Loucy (cell line): Measurements from ENCODE around the gene DLG2.

Experiments used
- H2AFZ ChIP-seq: fragments of 200-600 bp; sonication (generic); 2 replicates; pipeline ENCODE4 v1.6.0; 2016; ENCODE audit warnings: antibody characterized with exemption, mild to moderate bottlenecking, low read length, moderate library complexity
- H3F3A ChIP-seq: fragments of 200-600 bp; 2 replicates; pipeline ENCODE4 v1.6.0; 2016; ENCODE audit warnings: antibody characterized with exemption, low read depth, mild to moderate bottlenecking
- H3K27me3 ChIP-seq: fragments of 200-600 bp; sonication (generic); 2 replicates; pipeline ENCODE4 v1.6.1; 2014; ENCODE audit warnings: low read length, mild to moderate bottlenecking; ENCODE audit not compliant: insufficient read depth, poor library complexity, severe bottlenecking
- H3K36me3 ChIP-seq: fragments of 200-600 bp; sonication (generic); 2 replicates; pipeline ENCODE4 v1.6.1; 2016; ENCODE audit warnings: low read length; ENCODE audit not compliant: insufficient read depth
- H3K4me1 ChIP-seq: fragments of 200-600 bp; sonication (generic); 2 replicates; pipeline ENCODE4 v1.5.1; 2014; ENCODE audit warnings: low read length, mild to moderate bottlenecking; ENCODE audit not compliant: insufficient read depth, poor library complexity, severe bottlenecking
- H3K4me2 ChIP-seq: fragments of 200-600 bp; sonication (generic); 2 replicates; pipeline ENCODE4 v1.6.0; 2014; ENCODE audit warnings: antibody characterized with exemption, low read length, low read depth, mild to moderate bottlenecking; ENCODE audit not compliant: poor library complexity, severe bottlenecking
- H3K4me3 ChIP-seq: fragments of 200-600 bp; sonication (generic); 2 replicates; pipeline ENCODE4 v1.5.1; 2014; ENCODE audit warnings: low read length, mild to moderate bottlenecking, mixed read lengths; ENCODE audit not compliant: poor library complexity, severe bottlenecking
- H3K79me2 ChIP-seq: fragments of 200-600 bp; sonication (generic); 2 replicates; pipeline ENCODE4 v1.6.1; 2014; ENCODE audit warnings: low read length; ENCODE audit not compliant: insufficient read depth
- H3K9ac ChIP-seq: fragments of 200-600 bp; sonication (generic); 2 replicates; pipeline ENCODE4 v1.6.0; 2014; ENCODE audit warnings: mild to moderate bottlenecking, low read depth, low read length, moderate library complexity; ENCODE audit not compliant: poor library complexity, severe bottlenecking
- H3K9me2 ChIP-seq: fragments of 200-600 bp; sonication (generic); replicated peaks from 2 replicates; pipeline ENCODE4 v1.6.1; 2016; ENCODE audit warnings: low read depth, low read length, mixed read lengths
- H3K9me3 ChIP-seq: fragments of 200-600 bp; sonication (generic); 2 replicates; pipeline ENCODE4 v1.6.1; 2014; ENCODE audit warnings: mild to moderate bottlenecking, antibody characterized with exemption, low read length, low read depth; ENCODE audit not compliant: insufficient read depth
- H4K20me1 ChIP-seq: fragments of 200-600 bp; sonication (generic); 2 replicates; pipeline ENCODE4 v1.6.0; 2014; ENCODE audit warnings: antibody characterized with exemption, low read length, mild to moderate bottlenecking; ENCODE audit not compliant: insufficient read depth, poor library complexity, severe bottlenecking
- EZH2phosphoT487 ChIP-seq: fragments of 200-600 bp; IDR thresholded peaks from 2 replicates; pipeline ENCODE4 v1.6.1; 2018; ENCODE audit warnings: antibody characterized with exemption, mild to moderate bottlenecking, moderate library complexity, borderline replicate concordance
- TF ChIP-seq, protein P1 (sequence below): fragments of 200-600 bp; sonication (generic); conservative IDR thresholded peaks from 2 replicates; pipeline ENCODE4 v1.5.1; 2014; ENCODE audit warnings: mild to moderate bottlenecking, antibody characterized with exemption, low read length

The DLG2 gene

DNA sequence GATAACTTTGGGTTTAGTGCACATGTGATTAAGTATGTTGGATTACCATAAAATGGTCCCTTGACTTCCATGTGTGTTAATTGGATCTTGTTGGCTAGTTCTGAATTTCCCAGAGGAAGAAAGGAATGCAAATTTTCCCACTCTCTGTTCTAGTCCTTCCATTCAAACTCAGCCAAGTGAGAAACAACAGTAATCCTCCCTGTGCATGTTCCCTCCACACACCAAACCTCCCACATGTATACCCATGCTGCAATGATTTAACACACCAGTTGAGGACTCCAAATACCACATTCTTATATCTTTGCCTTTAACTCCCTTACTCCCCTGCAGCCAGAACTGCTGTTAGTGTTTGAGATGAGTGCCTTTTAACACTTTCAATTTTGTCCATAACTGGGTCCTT is 1158.9 kb downstream of the DLG2 start:
- H3K4me1 ChIP-seq, result no peaks in the 10 kb centered on the region
- no peaks in the 10 kb centered on the region; the same call in 1 of the 2 replicates for H3K9me2 ChIP-seq
- H3K36me3 ChIP-seq, result no peaks in the 10 kb centered on the region
- H3K4me2 ChIP-seq, result no peak overlapping the region
- H4K20me1 ChIP-seq, result no peaks in the 10 kb centered on the region
- H2AFZ ChIP-seq, result no peak overlapping the region
- no peaks in the 10 kb centered on the region for H3K79me2 ChIP-seq
- no peak overlapping the region for H3K4me3 ChIP-seq
- no peaks in the 10 kb centered on the region for H3K27me3 ChIP-seq
- TF ChIP-seq, protein P1, sequence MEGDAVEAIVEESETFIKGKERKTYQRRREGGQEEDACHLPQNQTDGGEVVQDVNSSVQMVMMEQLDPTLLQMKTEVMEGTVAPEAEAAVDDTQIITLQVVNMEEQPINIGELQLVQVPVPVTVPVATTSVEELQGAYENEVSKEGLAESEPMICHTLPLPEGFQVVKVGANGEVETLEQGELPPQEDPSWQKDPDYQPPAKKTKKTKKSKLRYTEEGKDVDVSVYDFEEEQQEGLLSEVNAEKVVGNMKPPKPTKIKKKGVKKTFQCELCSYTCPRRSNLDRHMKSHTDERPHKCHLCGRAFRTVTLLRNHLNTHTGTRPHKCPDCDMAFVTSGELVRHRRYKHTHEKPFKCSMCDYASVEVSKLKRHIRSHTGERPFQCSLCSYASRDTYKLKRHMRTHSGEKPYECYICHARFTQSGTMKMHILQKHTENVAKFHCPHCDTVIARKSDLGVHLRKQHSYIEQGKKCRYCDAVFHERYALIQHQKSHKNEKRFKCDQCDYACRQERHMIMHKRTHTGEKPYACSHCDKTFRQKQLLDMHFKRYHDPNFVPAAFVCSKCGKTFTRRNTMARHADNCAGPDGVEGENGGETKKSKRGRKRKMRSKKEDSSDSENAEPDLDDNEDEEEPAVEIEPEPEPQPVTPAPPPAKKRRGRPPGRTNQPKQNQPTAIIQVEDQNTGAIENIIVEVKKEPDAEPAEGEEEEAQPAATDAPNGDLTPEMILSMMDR, result no peak
- no peak for TF ChIP-seq EZH2phosphoT487
- no peaks in the 10 kb centered on the region for H3K9me3 ChIP-seq
- H3F3A ChIP-seq, result no peaks in the 10 kb centered on the region
- no peak overlapping the region for H3K9ac ChIP-seq

DNA sequence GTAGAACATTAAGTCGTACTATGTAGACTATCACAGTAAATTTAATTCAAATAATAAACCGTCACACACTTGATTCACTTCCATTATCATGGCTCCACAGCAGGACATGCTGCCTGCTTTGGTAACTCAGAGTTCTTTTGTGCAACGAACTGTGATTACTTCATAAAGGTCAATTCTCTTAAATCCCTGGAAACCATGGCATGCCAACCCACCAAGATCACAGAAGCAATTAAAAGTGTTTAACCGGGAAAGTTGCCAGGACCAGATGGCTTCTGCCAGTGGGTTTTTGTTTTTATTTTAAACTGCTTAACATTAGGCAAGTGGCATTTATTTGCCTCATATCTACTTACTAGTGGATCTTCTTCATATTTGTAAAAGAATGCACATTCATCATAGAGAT is 1162.1 kb downstream of the DLG2 start:
- H3K4me2 ChIP-seq, result no peak overlapping the region
- H3K4me1 ChIP-seq, result no peaks in the 10 kb centered on the region
- H3K9me3 ChIP-seq, result no peaks in the 10 kb centered on the region
- H3K9ac ChIP-seq, result no peak overlapping the region
- no peak overlapping the region for H2AFZ ChIP-seq
- H3K36me3 ChIP-seq, result no peaks in the 10 kb centered on the region
- H3K79me2 ChIP-seq, result no peaks in the 10 kb centered on the region
- no peaks in the 10 kb centered on the region; the same call in 1 of the 2 replicates for H3K9me2 ChIP-seq
- TF ChIP-seq, protein P1, result no peak
- TF ChIP-seq EZH2phosphoT487, result no peak
- no peaks in the 10 kb centered on the region for H4K20me1 ChIP-seq
- H3K4me3 ChIP-seq, result no peak overlapping the region
- no peaks in the 10 kb centered on the region for H3K27me3 ChIP-seq
- no peaks in the 10 kb centered on the region for H3F3A ChIP-seq

DNA sequence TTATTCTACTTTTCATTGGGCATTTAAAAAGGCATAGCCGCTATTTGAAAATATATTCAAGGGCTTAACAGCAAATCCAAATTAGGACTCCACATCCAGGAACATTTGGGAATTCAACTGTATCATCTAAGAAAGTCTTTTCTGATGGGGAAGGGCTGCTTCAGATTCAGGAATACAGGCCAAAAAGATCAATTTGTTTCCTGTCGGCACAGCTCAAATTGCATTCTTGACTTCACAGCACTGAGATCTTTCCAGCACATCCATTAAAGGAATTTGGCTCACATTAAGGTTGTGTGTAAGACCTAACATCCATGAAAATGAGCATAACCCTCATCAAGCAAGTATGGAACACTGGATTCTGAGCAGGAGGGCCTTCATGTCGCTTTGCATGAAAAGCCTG is 1171.5 kb downstream of the DLG2 start:
- Histone ChIP-seq H3K27me3 (no peaks in the 10 kb centered on the region), H4K20me1 (no peaks in the 10 kb centered on the region), H3K4me1 (no peaks in the 10 kb centered on the region), H3K9me2 (no peaks in the 10 kb centered on the region), H3K4me2 (no peak overlapping the region), H3K9ac (no peak overlapping the region), H3K79me2 (no peaks in the 10 kb centered on the region), H3F3A (no peaks in the 10 kb centered on the region), H3K36me3 (no peaks in the 10 kb centered on the region), H3K4me3 (no peak overlapping the region), H3K9me3 (no peaks in the 10 kb centered on the region), H2AFZ (no peak overlapping the region)
- TF ChIP-seq, protein P1, result no peak
- no peak for TF ChIP-seq EZH2phosphoT487
